ENCODE measurements around the gene TRMT11.

Gene TRMT11

GRCh38 chr6:125953502-125953875 is 32.9 kb upstream of the TRMT11 start:
- H3K9me3 ChIP-seq (ENCODE audit: control insufficient read depth, insufficient read depth, low read depth, low read length): no peaks in the 10 kb centered on the region
- TF ChIP-seq CTCF (tag by site-specific recombination; IDR thresholded peaks at IDR 0.05) (peak; percentile 33; the same call in 1 of the 2 replicates), ZNF391 (tag by site-specific recombination; IDR thresholded peaks at IDR 0.05; ENCODE audit: borderline replicate concordance, low read depth) (no peak)
- H3K36me3 ChIP-seq (ENCODE audit: control insufficient read depth in 2 of 2, insufficient read depth in 1 of 2, low read length in 2 of 2): no peaks in the 10 kb centered on the region
- H3K4me1 ChIP-seq (ENCODE audit: control insufficient read depth, insufficient read depth, low read length): no peaks in the 10 kb centered on the region
- H3K27ac ChIP-seq (ENCODE audit: extremely low read depth, low read depth, low read length): no peak overlapping the region
- no peak overlapping the region for H3K4me3 ChIP-seq (ENCODE audit: low read depth, low read length)
- POLR2A ChIA-PET: interaction anchor here (0.6 to 2.8 kb wide), 3 partner anchors 163 to 1337 kb away, joined by 6 to 17 read pairs (median 6); partner anchors contain the start of gene NCOA7
- CTCF ChIA-PET: interaction anchor here (0.6 to 5.3 kb wide), 26 partner anchors 10 to 640 kb away, joined by 3 to 39 read pairs (median 4); partner anchors contain the start of genes HEY2 and NCOA7

- H3K9me3 ChIP-seq (ENCODE audit: control insufficient read depth, insufficient read depth, low read depth, low read length): no peaks in the 10 kb centered on the region
- no peak overlapping the region for H3K27ac ChIP-seq (ENCODE audit: extremely low read depth, low read depth, low read length)
- CTCF ChIA-PET: interaction anchor here (0.7 to 5.3 kb wide), 18 partner anchors 8 to 1296 kb away, joined by 3 to 62 read pairs (median 16); partner anchors contain the start of gene NCOA7
- H3K4me3 ChIP-seq (ENCODE audit: low read depth, low read length): no peak overlapping the region
- H3K36me3 ChIP-seq (ENCODE audit: control insufficient read depth in 2 of 2, insufficient read depth in 1 of 2, low read length in 2 of 2): peaks cover 0 to 6% of the 10 kb centered on the region in 2 experiments; a peak in 1 of 3 replicates
- no peak for TF ChIP-seq ZNF341 (tag by site-specific recombination; IDR thresholded peaks at IDR 0.05; ENCODE audit: low read depth)
- no peak for TF ChIP-seq GLIS1 (tag by site-specific recombination; IDR thresholded peaks at IDR 0.05)
- peak; percentile 62; the same call in 1 of the 2 replicates for TF ChIP-seq ZNF664 (tag by site-specific recombination; IDR thresholded peaks at IDR 0.05)
- no peak for TF ChIP-seq ZNF76 (tag by site-specific recombination; IDR thresholded peaks at IDR 0.05; ENCODE audit: borderline replicate concordance, low read depth)
- no peak for TF ChIP-seq PRDM1 (tag by site-specific recombination; IDR thresholded peaks at IDR 0.05)
- no peak for TF ChIP-seq PRDM4 (tag by site-specific recombination; IDR thresholded peaks at IDR 0.05)
- TF ChIP-seq ZNF302 (tag by site-specific recombination; IDR thresholded peaks at IDR 0.05; ENCODE audit: low read depth): no peak
- no peak for TF ChIP-seq ZNF626 (tag by site-specific recombination; IDR thresholded peaks at IDR 0.05)
- POLR2A ChIA-PET: interaction anchor here (1.4 to 3.3 kb wide), 2 partner anchors 41 to 164 kb away, joined by 3 to 54 read pairs; partner anchors contain the start of gene NCOA7
- H3K4me1 ChIP-seq (ENCODE audit: control insufficient read depth, insufficient read depth, low read length): no peaks in the 10 kb centered on the region
Observed at GRCh38 chr6:125954735-125955339, 31.5 kb upstream of the TRMT11 start.

GRCh38 chr6:125955973-125956372 is 30.4 kb upstream of the TRMT11 start:
- ChIA-PET CTCF (interaction anchor here (0.6 to 5.3 kb wide), 60 partner anchors 9 to 1067 kb away, joined by 3 to 62 read pairs (median 5); partner anchors contain the start of genes NCOA7 and TRMT11), POLR2A (interaction anchor here (0.7 to 3.3 kb wide), 13 partner anchors 10 to 211 kb away, joined by 3 to 54 read pairs (median 5); partner anchors contain the start of genes NCOA7 and TRMT11)
- Histone ChIP-seq H3K9me3 (ENCODE audit: control insufficient read depth, insufficient read depth, low read depth, low read length) (no peaks in the 10 kb centered on the region), H3K4me1 (ENCODE audit: control insufficient read depth, insufficient read depth, low read length) (no peaks in the 10 kb centered on the region), H3K4me3 (ENCODE audit: low read depth, low read length) (no peak overlapping the region), H3K27ac (ENCODE audit: extremely low read depth, low read depth, low read length) (no peak overlapping the region), H3K36me3 (ENCODE audit: control insufficient read depth in 2 of 2, insufficient read depth in 1 of 2, low read length in 2 of 2) (peaks cover 0 to 9% of the 10 kb centered on the region in 2 experiments; a peak in 1 of 3 replicates)
- TF ChIP-seq ZBTB17 (tag by site-specific recombination; IDR thresholded peaks at IDR 0.05): no peak
- TF ChIP-seq ZBTB20 (tag by site-specific recombination; IDR thresholded peaks at IDR 0.05): no peak
- TF ChIP-seq ZNF670 (tag by site-specific recombination; IDR thresholded peaks at IDR 0.05; ENCODE audit: low read depth): no peak
- TF ChIP-seq BCL11A (tag by site-specific recombination; IDR thresholded peaks at IDR 0.05; ENCODE audit: low read depth): no peak
- no peak for TF ChIP-seq ZNF2 (tag by site-specific recombination; IDR thresholded peaks at IDR 0.05)
- no peak for TF ChIP-seq RBAK (tag by site-specific recombination; IDR thresholded peaks at IDR 0.05)
- no peak for TF ChIP-seq ZNF701 (tag by site-specific recombination; IDR thresholded peaks at IDR 0.05)
- TF ChIP-seq ZNF19 (tag by site-specific recombination; IDR thresholded peaks at IDR 0.05; ENCODE audit: low read depth): no peak
- TF ChIP-seq ZNF510 (tag by site-specific recombination; IDR thresholded peaks at IDR 0.05; ENCODE audit: insufficient replicate concordance): no peak
- no peak for TF ChIP-seq SCRT2 (tag by site-specific recombination; IDR thresholded peaks at IDR 0.05)
- no peak for TF ChIP-seq ZNF48 (tag by site-specific recombination; IDR thresholded peaks at IDR 0.05)
- TF ChIP-seq ZNF398 (tag by site-specific recombination; IDR thresholded peaks at IDR 0.05): no peak
- TF ChIP-seq ZNF184 (tag by site-specific recombination; IDR thresholded peaks at IDR 0.05): no peak
- TF ChIP-seq GLI4 (tag by site-specific recombination; IDR thresholded peaks at IDR 0.05): no peak
- no peak for TF ChIP-seq ZNF558 (tag by site-specific recombination; IDR thresholded peaks at IDR 0.05)
- TF ChIP-seq HOXD13 (CRISPR knock-in tag; IDR thresholded peaks at IDR 0.05; ENCODE audit: borderline replicate concordance): no peak
